ENCODE results near the gene TLR8. TPM values are rescaled to one million over a fixed set of nuclear protein-coding genes. Genes with fewer than 3 reads are reported as not detected.

Gene TLR8
- total and polyA plus RNA-seq, 2 of the 4 experiments (the other 2 are of a cell fraction): not detected

DNA sequence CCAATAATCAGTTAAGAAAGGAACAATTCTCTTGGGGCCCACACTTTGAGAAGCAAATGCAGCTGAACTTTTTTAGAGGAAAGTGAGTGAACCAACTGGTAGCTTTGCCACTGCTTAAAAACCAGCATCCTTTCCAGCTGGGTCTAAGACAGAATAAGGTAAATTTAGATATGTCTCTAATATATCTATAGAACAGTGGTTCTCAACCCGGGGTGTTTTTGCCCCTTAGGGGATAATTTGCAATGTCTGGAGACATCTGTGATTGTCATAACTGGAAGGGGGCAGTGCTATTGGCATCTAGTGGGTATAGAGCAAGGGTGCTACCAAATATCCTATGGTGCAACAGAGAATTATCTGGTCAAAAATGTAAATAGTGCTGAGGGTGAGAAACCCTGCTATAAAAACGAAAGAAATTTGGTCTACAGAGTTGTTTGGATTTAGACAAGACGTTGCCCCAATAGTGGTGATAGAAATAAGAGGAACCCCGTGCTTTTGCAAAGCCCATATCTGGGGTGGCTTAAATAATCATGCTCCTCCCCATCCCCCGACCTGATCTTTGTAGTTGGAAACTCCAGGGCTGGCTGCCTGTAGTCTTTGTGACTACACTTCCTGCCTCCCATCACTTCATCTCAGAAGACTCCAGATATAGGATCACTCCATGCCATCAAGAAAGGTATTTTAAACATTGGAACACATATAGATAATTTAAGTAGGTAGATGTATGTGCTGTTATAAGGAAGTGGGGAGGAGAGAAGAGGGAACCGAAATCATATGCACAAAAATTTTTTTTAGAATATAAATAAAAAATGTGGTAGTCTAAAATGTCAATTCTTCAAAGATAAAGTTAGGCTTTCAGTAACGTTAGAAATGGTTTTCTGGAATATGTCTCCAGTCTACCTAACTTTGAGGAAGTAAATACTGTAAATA, 39.7 kb upstream of the TLR8 start, which contains the start of gene TLR7:
Gene TLR7, plus strand, starts transcription at position 622 of the 927 bp plus-strand sequence. CDS start 507 bp downstream, outside the sequence.
- Histone ChIP-seq H2AK5ac (ENCODE audit: low read depth, low read length) (no peak within 1 kb of the TSS), H4K5ac (ENCODE audit: low read depth, low read length) (no peak within 1 kb of the TSS), H3K36me3 (ENCODE audit: control insufficient read depth, insufficient read depth, low read length) (no peaks in the 10 kb centered on the region), H2AK9ac (replicated peaks; ENCODE audit: low read depth, low read length, poor library complexity) (no peak within 1 kb of the TSS), H4K8ac (ENCODE audit: low read depth in 2 of 2, low read length in 2 of 2) (no peak within 1 kb of the TSS), H3K18ac (ENCODE audit: low read depth, low read length) (no peak within 1 kb of the TSS), H3K4me3 (ENCODE audit: insufficient read depth, low read depth, low read length) (no peak within 1 kb of the TSS), H2BK5ac (ENCODE audit: low read depth, low read length, poor library complexity, severe bottlenecking) (no peak within 1 kb of the TSS), H3K9ac (ENCODE audit: low read depth, low read length) (no peak within 1 kb of the TSS), H3K9me1 (ENCODE audit: insufficient read depth, low read length) (no peaks in the 10 kb centered on the region), H4K91ac (ENCODE audit: insufficient read depth, low read depth, low read length) (no peak within 1 kb of the TSS), H3K4me1 (ENCODE audit: control insufficient read depth, insufficient read depth, low read length) (no peaks in the 10 kb centered on the region), H2BK20ac (ENCODE audit: low read depth, low read length) (no peak within 1 kb of the TSS), H3K79me1 (ENCODE audit: low read depth in 1 of 2, low read length in 2 of 2) (no peaks in the 10 kb centered on the region), H3K4ac (ENCODE audit: low read depth, low read length) (no peak within 1 kb of the TSS), H3K27me3 (ENCODE audit: control insufficient read depth, insufficient read depth, low read length) (no peaks in the 10 kb centered on the region), H3K56ac (ENCODE audit: extremely low read depth, insufficient read depth, low read length) (no peak within 1 kb of the TSS), H2AFZ (replicated peaks; ENCODE audit: low read length, poor library complexity) (no peak within 1 kb of the TSS), H3K27ac (ENCODE audit: insufficient read depth, low read length) (no peak within 1 kb of the TSS), H4K20me1 (ENCODE audit: insufficient read depth, low read length) (no peaks in the 10 kb centered on the region), H3K4me2 (ENCODE audit: low read depth, low read length) (no peak within 1 kb of the TSS), H3K14ac (replicated peaks; ENCODE audit: low read depth, low read length) (no peak within 1 kb of the TSS), H2BK120ac (ENCODE audit: low read depth, low read length) (no peak within 1 kb of the TSS), H3K9me3 (ENCODE audit: control insufficient read depth, insufficient read depth, low read length) (0 out of 2 replicates have a peak, but pooled peaks cover 2% of the 10 kb centered on the region), H2BK15ac (ENCODE audit: low read depth, low read length) (no peak within 1 kb of the TSS), H3K23ac (ENCODE audit: low read depth, low read length) (no peak within 1 kb of the TSS)
- no TSS peak for BruUV-seq (replicated peaks)
- POLR2A ChIA-PET (ENCODE audit: unreplicated experiment): no interaction called here
- TF ChIP-seq POLR2A (IDR thresholded peaks at IDR 0.05; ENCODE audit: low read depth, low read length) (no peak), MXI1 (IDR thresholded peaks at IDR 0.05; ENCODE audit: borderline replicate concordance, low read depth, low read length) (no peak)
- TF ChIP-seq, protein P1, sequence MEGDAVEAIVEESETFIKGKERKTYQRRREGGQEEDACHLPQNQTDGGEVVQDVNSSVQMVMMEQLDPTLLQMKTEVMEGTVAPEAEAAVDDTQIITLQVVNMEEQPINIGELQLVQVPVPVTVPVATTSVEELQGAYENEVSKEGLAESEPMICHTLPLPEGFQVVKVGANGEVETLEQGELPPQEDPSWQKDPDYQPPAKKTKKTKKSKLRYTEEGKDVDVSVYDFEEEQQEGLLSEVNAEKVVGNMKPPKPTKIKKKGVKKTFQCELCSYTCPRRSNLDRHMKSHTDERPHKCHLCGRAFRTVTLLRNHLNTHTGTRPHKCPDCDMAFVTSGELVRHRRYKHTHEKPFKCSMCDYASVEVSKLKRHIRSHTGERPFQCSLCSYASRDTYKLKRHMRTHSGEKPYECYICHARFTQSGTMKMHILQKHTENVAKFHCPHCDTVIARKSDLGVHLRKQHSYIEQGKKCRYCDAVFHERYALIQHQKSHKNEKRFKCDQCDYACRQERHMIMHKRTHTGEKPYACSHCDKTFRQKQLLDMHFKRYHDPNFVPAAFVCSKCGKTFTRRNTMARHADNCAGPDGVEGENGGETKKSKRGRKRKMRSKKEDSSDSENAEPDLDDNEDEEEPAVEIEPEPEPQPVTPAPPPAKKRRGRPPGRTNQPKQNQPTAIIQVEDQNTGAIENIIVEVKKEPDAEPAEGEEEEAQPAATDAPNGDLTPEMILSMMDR (conservative IDR thresholded peaks at IDR 0.05; ENCODE audit: low read depth, low read length): no peak
- WGBS, 2 experiments (ENCODE audit: extremely low coverage in 2 of 2, insufficient read length in 1 of 2): no CpG with 5 or more reads among the region's 7 CpGs
- no peak for ATAC-seq (ENCODE audit: low read depth)
- in situ Hi-C loops (cut with MboI; ENCODE audit: low sequenced_read_pairs) (no loop called here), dilution Hi-C loops (cut with HindIII; ENCODE audit: low sequenced_read_pairs, unreplicated experiment) (no loop called here), intact Hi-C loops (cut with micrococcal nuclease) (no loop called here)
- DNase-seq: no peak
- CTCF ChIA-PET: no interaction called here

Measured in IMR-90 (cell line).